Hepatocyte (in vitro differentiated cells): ENCODE data around the gene ACHE. TPM values are rescaled to one million over a fixed set of nuclear protein-coding genes. Genes with fewer than 3 reads are reported as not detected.

Experiments
- DNase-seq: peaks from one replicate; pipeline ENCODE4 v3.0.0-alpha.2; 2016; ENCODE audit warnings: low spot score
- H2AFZ ChIP-seq: fragments of 200-600 bp; sonication (generic); 2 replicates; pipeline ENCODE4 v1.6.0; 2016; ENCODE audit warnings: antibody characterized with exemption, mild to moderate bottlenecking
- H3K27ac ChIP-seq: fragments of 200-600 bp; sonication (generic); 2 replicates; pipeline ENCODE4 v1.5.1; 2016; ENCODE audit warnings: mild to moderate bottlenecking
- H3K27me3 ChIP-seq: fragments of 200-600 bp; sonication (generic); 2 replicates; pipeline ENCODE4 v1.6.1; 2016
- H3K36me3 ChIP-seq: fragments of 200-600 bp; sonication (generic); replicated peaks from 2 replicates; pipeline ENCODE4 v1.5.1; 2016; ENCODE audit warnings: low read depth; ENCODE audit not compliant: insufficient read depth
- H3K4me1 ChIP-seq: fragments of 200-600 bp; sonication (generic); 2 replicates; pipeline ENCODE4 v1.5.1; 2016; ENCODE audit warnings: mild to moderate bottlenecking, moderate library complexity; ENCODE audit not compliant: insufficient read depth
- H3K4me2 ChIP-seq: fragments of 200-600 bp; sonication (generic); 2 replicates; pipeline ENCODE4 v1.6.0; 2016
- H3K4me3 ChIP-seq: fragments of 200-600 bp; sonication (generic); 2 replicates; pipeline ENCODE4 v1.5.1; 2016; ENCODE audit warnings: mild to moderate bottlenecking
- H3K79me2 ChIP-seq: fragments of 200-600 bp; sonication (generic); 2 replicates; pipeline ENCODE4 v1.6.0; 2017; ENCODE audit warnings: mild to moderate bottlenecking
- H3K9me2 ChIP-seq: fragments of 200-600 bp; sonication (generic); replicated peaks from 2 replicates; pipeline ENCODE4 v1.6.0; 2017; ENCODE audit warnings: mild to moderate bottlenecking; ENCODE audit not compliant: insufficient read depth
- H3K9me3 ChIP-seq: fragments of 200-600 bp; sonication (generic); 2 replicates; pipeline ENCODE4 v1.5.1; 2016; ENCODE audit warnings: low read depth, mild to moderate bottlenecking
- H4K20me1 ChIP-seq: fragments of 200-600 bp; sonication (generic); 2 replicates; pipeline ENCODE4 v1.6.0; 2016; ENCODE audit warnings: mild to moderate bottlenecking; ENCODE audit not compliant: insufficient read depth, poor library complexity, severe bottlenecking
- EZH2 ChIP-seq: fragments of 200-600 bp; sonication (generic); IDR thresholded peaks from 2 replicates; pipeline ENCODE4 v1.6.1; 2016; ENCODE audit warnings: antibody characterized with exemption, mild to moderate bottlenecking, borderline replicate concordance
- EZH2phosphoT487 ChIP-seq: fragments of 200-600 bp; sonication (generic); IDR thresholded peaks from one replicate; pipeline ENCODE4 v1.6.1; 2018; ENCODE audit warnings: antibody characterized with exemption, mild to moderate bottlenecking, low read depth, moderate library complexity; ENCODE audit not compliant: unreplicated experiment, severe bottlenecking
- WGBS: methylation state at CpG from one replicate; pipeline ENCODE4 v1.1.6; 2016; ENCODE audit warnings: low lambda C conversion rate; ENCODE audit errors: missing lambda C conversion rate; 5-methylcytosine and 5-hydroxymethylcytosine counted together
- microRNA-seq: library from miRNA; unstranded; fragments of <30 nt; microRNA quantifications from one replicate; pipeline ENCODE4, GENCODE V29; 2017
- polyA plus RNA-seq: library from polyadenylated mRNA; unstranded; fragments of >200 nt; fragmentation: Nextera tagmentation; extraction: Ambion mirVana; gene quantifications from 2 replicates; pipeline ENCODE4 v1.2.1, GENCODE V29; 2016
- small RNA-seq: library from RNA; depleted of rRNA; stranded (forward); fragments of <200 nt; gene quantifications from one replicate; pipeline ENCODE3, GENCODE V24; 2014
- total RNA-seq: library from RNA; depleted of rRNA; stranded (reverse); fragments of >200 nt; gene quantifications from 2 replicates; pipeline ENCODE4 v1.2.3, GENCODE V29; 2014
- TF ChIP-seq, protein P1 (sequence below): fragments of 200-600 bp; sonication (generic); IDR thresholded peaks from 2 replicates; pipeline ENCODE4 v1.5.1; 2016; ENCODE audit warnings: antibody characterized with exemption, mild to moderate bottlenecking; ENCODE audit not compliant: poor library complexity

Gene ACHE
- total and polyA plus RNA-seq, 2 experiments from 2014 or later: 4.6 to 16.3 TPM

- Histone ChIP-seq H3K27ac (peak overlapping the region; percentile 31), H4K20me1 (no peaks in the 10 kb centered on the region), H3K9me3 (no peaks in the 10 kb centered on the region), H3K27me3 (no peaks in the 10 kb centered on the region), H3K79me2 (no peaks in the 10 kb centered on the region), H3K36me3 (no peaks in the 10 kb centered on the region), H3K4me2 (peak overlapping the region; percentile 47), H3K9me2 (no peaks in the 10 kb centered on the region), H2AFZ (peak overlapping the region; percentile 68), H3K4me1 (peaks cover 13% of the 10 kb centered on the region), H3K4me3 (no peak overlapping the region)
- no peak for DNase-seq
- 41% methylated on average over 8 of the region's 8 CpGs for WGBS
- TF ChIP-seq EZH2: no peak
- TF ChIP-seq, protein P1, sequence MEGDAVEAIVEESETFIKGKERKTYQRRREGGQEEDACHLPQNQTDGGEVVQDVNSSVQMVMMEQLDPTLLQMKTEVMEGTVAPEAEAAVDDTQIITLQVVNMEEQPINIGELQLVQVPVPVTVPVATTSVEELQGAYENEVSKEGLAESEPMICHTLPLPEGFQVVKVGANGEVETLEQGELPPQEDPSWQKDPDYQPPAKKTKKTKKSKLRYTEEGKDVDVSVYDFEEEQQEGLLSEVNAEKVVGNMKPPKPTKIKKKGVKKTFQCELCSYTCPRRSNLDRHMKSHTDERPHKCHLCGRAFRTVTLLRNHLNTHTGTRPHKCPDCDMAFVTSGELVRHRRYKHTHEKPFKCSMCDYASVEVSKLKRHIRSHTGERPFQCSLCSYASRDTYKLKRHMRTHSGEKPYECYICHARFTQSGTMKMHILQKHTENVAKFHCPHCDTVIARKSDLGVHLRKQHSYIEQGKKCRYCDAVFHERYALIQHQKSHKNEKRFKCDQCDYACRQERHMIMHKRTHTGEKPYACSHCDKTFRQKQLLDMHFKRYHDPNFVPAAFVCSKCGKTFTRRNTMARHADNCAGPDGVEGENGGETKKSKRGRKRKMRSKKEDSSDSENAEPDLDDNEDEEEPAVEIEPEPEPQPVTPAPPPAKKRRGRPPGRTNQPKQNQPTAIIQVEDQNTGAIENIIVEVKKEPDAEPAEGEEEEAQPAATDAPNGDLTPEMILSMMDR: no peak
- TF ChIP-seq EZH2phosphoT487: no peak
Observed at GRCh38 chr7:100840470-100841100, 55.1 kb downstream of the ACHE start.

Small RNAs within 50 kb of the gene (microRNA-seq; reads per million reads assigned to microRNA genes)
- 2.2 reads per million for gene MIR6875

Small RNAs within 50 kb of the gene (small RNA-seq; reads per million reads assigned to genes)
- gene RN7SL549P: not detected
- not detected for gene RPS29P15

Other genes starting within 250 kb of the ACHE start
- not detected in 2 replicates for gene ACTL6B, start 239.4 kb downstream of the ACHE start, total RNA-seq
- not detected in 2 replicates for gene ACTL6B, start 239.4 kb downstream of the ACHE start, polyA plus RNA-seq
- 99.6 and 111 TPM in 2 replicates for gene GNB2, start 222.1 kb downstream of the ACHE start, total RNA-seq
- gene GNB2, start 222.1 kb downstream of the ACHE start, polyA plus RNA-seq: 204 and 222 TPM in 2 replicates
- 14.2 and 17.6 TPM in 2 replicates for gene GIGYF1, start 201.6 kb downstream of the ACHE start, total RNA-seq
- 13.2 and 16.8 TPM in 2 replicates for gene GIGYF1, start 201.6 kb downstream of the ACHE start, polyA plus RNA-seq
- gene POP7, start 189.8 kb downstream of the ACHE start, total RNA-seq: 30.1 and 39.2 TPM in 2 replicates
- gene POP7, start 189.8 kb downstream of the ACHE start, polyA plus RNA-seq: 48.7 and 59.2 TPM in 2 replicates
- gene EPO, start 175.4 kb downstream of the ACHE start, total RNA-seq: 0.16 and 1.3 TPM in 2 replicates
- gene EPO, start 175.4 kb downstream of the ACHE start, polyA plus RNA-seq: 0.11 TPM in 1 of 2 replicates, not detected in the other
- gene ZAN, start 162.3 kb downstream of the ACHE start, total RNA-seq: not detected in 2 replicates
- not detected in 2 replicates for gene ZAN, start 162.3 kb downstream of the ACHE start, polyA plus RNA-seq
- 57.9 and 61.1 TPM in 2 replicates for gene EPHB4, start 68.4 kb downstream of the ACHE start, total RNA-seq
- gene EPHB4, start 68.4 kb downstream of the ACHE start, polyA plus RNA-seq: 47.2 and 51.6 TPM in 2 replicates
- 15.4 and 21.3 TPM in 2 replicates for gene SLC12A9, start 43.2 kb downstream of the ACHE start, total RNA-seq
- 17.1 and 23.5 TPM in 2 replicates for gene SLC12A9, start 43.2 kb downstream of the ACHE start, polyA plus RNA-seq
- gene TRIP6, start 28.5 kb downstream of the ACHE start, total RNA-seq: 54.0 and 57.5 TPM in 2 replicates
- gene TRIP6, start 28.5 kb downstream of the ACHE start, polyA plus RNA-seq: 70.3 and 98.9 TPM in 2 replicates
- 35.8 and 49.1 TPM in 2 replicates for gene SRRT, start 20.8 kb downstream of the ACHE start, total RNA-seq
- gene SRRT, start 20.8 kb downstream of the ACHE start, polyA plus RNA-seq: 91.7 and 135 TPM in 2 replicates
- 3.9 TPM in 2 replicates for gene UFSP1, start 6.2 kb downstream of the ACHE start, total RNA-seq
- 4.2 and 4.3 TPM in 2 replicates for gene UFSP1, start 6.2 kb downstream of the ACHE start, polyA plus RNA-seq
- 1.9 and 4.9 TPM in 2 replicates for gene MUC3A, start 53.6 kb upstream of the ACHE start, total RNA-seq
- gene MUC3A, start 53.6 kb upstream of the ACHE start, polyA plus RNA-seq: 9.4 and 10.6 TPM in 2 replicates
- 4.0 and 8.5 TPM in 2 replicates for gene MUC12, start 73.7 kb upstream of the ACHE start, total RNA-seq
- gene MUC12, start 73.7 kb upstream of the ACHE start, polyA plus RNA-seq: 7.3 and 9.2 TPM in 2 replicates
- gene MUC17, start 124.2 kb upstream of the ACHE start, total RNA-seq: 8.7 and 18.3 TPM in 2 replicates
- gene MUC17, start 124.2 kb upstream of the ACHE start, polyA plus RNA-seq: 2.9 and 5.5 TPM in 2 replicates
- gene TRIM56, start 189.6 kb upstream of the ACHE start, total RNA-seq: 10.0 and 13.1 TPM in 2 replicates
- 25.7 and 27.2 TPM in 2 replicates for gene TRIM56, start 189.6 kb upstream of the ACHE start, polyA plus RNA-seq
- 81.8 and 98.2 TPM in 2 replicates for gene SERPINE1, start 231.2 kb upstream of the ACHE start, total RNA-seq
- 181 and 185 TPM in 2 replicates for gene SERPINE1, start 231.2 kb upstream of the ACHE start, polyA plus RNA-seq